Omental fat pad (tissue), 4 donors: ENCODE measurements around the gene BMERB1. TPM values are rescaled to one million over a fixed set of nuclear protein-coding genes. Genes with fewer than 3 reads are reported as not detected.

ENCODE experiments used
- ATAC-seq: fragments of 150-250 bp; one replicate; pipeline ENCODE4 v1.9.1; 2016; ENCODE audit warnings: mild to moderate bottlenecking, moderate library complexity; ENCODE audit not compliant: low FRiP score
- DNase-seq: peaks from one replicate; pipeline ENCODE4 v3.0.0-alpha.2; 2019; ENCODE audit warnings: low spot score
- total RNA-seq, 4 donors: library from RNA; depleted of rRNA; stranded (reverse); fragments of >200 nt; gene quantifications; one replicate each; pipeline ENCODE4 v1.1.0, GENCODE V29; 2016
- TF ChIP-seq, protein P1 (sequence below), 3 donors: fragments of 450-650 bp; IDR thresholded peaks; one replicate each; pipeline ENCODE4 v1.5.1; 2016 to 2017; ENCODE audit warnings: antibody characterized with exemption in 3 of 3, mild to moderate bottlenecking in 3 of 3, moderate library complexity in 2 of 3

BMERB1 gene
- total RNA-seq, 4 donors from 2014 or later: 28.7 to 47.0 (median 41.8) TPM

DNA sequence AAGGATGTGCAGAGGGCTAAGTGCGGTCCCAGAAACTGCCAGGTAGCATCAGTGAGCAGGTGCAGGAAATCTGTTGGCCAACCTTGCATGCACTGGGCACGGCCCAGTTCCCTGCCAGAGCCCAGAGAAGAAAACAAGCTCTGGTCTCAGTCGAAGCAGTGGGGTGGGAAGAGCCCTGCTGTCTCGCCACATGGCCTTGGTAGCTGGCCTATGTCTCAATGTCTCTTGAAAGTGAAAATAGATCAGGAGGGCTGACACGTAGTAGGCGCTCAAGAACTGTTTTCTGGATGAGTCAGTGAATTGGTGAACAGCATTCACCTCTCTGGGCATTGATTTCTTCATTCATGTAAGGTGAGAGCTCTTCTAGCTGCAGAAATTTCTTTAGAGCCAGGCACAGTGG lies 118.1 kb downstream of the BMERB1 start:
- DNase-seq (no peak), ATAC-seq (no peak)

GRCh38 chr16:15553313-15554088 lies 119.1 kb downstream of the BMERB1 start:
- ATAC-seq (peak; percentile 71), DNase-seq (no peak)

More for the DNA sequence above, 118.1 kb downstream of the BMERB1 start:
- TF ChIP-seq, protein P1, sequence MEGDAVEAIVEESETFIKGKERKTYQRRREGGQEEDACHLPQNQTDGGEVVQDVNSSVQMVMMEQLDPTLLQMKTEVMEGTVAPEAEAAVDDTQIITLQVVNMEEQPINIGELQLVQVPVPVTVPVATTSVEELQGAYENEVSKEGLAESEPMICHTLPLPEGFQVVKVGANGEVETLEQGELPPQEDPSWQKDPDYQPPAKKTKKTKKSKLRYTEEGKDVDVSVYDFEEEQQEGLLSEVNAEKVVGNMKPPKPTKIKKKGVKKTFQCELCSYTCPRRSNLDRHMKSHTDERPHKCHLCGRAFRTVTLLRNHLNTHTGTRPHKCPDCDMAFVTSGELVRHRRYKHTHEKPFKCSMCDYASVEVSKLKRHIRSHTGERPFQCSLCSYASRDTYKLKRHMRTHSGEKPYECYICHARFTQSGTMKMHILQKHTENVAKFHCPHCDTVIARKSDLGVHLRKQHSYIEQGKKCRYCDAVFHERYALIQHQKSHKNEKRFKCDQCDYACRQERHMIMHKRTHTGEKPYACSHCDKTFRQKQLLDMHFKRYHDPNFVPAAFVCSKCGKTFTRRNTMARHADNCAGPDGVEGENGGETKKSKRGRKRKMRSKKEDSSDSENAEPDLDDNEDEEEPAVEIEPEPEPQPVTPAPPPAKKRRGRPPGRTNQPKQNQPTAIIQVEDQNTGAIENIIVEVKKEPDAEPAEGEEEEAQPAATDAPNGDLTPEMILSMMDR (IDR thresholded peaks at IDR 0.05): no peak

DNA sequence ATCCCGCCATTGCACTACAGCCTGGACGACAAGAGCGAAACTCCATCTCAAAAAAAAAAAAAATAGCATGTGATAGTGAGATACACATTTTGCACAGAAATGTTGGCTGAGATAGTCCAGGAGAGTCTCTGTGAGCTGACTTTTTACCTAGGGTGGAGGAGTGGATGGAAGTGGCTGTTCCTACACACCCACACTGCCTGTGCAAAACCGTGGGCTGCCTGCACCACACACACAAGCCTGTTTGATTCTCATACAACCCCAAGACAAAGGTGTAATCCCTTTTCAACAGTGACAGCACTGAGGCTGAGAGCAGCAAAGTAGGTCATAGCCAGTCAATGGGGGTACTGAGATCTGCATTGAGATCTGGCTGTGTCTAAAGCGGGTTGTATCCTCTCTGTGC lies 121.7 kb downstream of the BMERB1 start:
- DNase-seq: no peak
- TF ChIP-seq, protein P1 (IDR thresholded peaks at IDR 0.05): no peak
- no peak for ATAC-seq

More at GRCh38 chr16:15553313-15554088, 119.1 kb downstream of the BMERB1 start:
- TF ChIP-seq, protein P1 (IDR thresholded peaks at IDR 0.05): no peak

GRCh38 chr16:15557258-15557657 lies 122.9 kb downstream of the BMERB1 start:
- no peak for ATAC-seq
- DNase-seq: no peak
- TF ChIP-seq, protein P1 (IDR thresholded peaks at IDR 0.05): no peak

- no peak for ATAC-seq
- TF ChIP-seq, protein P1 (IDR thresholded peaks at IDR 0.05): no peak
- DNase-seq: no peak
Observed at GRCh38 chr16:15559176-15559575, 124.8 kb downstream of the BMERB1 start.

GRCh38 chr16:15564604-15565339 lies 130.4 kb downstream of the BMERB1 start:
- ATAC-seq (no peak), DNase-seq (no peak)
- TF ChIP-seq, protein P1 (IDR thresholded peaks at IDR 0.05): no peak
